RKO (cell line): ENCODE measurements around the gene ST8SIA5.

Experiments used
- DNase-seq: peaks from one replicate; pipeline ENCODE4 v3.0.0-alpha.2; 2016; ENCODE audit warnings: low spot score

ST8SIA5 gene

DNA sequence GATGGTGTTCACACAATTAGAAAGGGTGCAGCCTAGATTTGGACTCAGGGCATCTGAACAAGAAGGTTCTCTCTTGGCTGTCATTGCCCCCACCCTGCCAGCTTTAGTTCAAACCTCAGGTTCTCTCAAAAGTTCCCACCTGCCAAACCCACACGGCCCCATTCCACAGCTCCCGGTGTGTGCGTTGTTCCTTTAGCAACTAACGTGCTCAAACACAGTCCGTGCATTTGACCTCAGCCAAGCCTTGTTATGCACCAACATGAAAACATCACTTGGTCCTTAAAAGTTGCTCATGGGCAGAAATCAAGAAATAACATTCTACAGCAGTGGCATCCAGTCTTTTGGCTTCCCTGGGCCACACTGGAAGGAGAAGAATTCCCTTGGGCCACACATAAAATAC lies 131.8 kb downstream of the ST8SIA5 start:
- DNase-seq, result no peak

- DNase-seq, result no peak
Measured at GRCh38 chr18:46624127-46624526, 132.7 kb downstream of the ST8SIA5 start.

DNA sequence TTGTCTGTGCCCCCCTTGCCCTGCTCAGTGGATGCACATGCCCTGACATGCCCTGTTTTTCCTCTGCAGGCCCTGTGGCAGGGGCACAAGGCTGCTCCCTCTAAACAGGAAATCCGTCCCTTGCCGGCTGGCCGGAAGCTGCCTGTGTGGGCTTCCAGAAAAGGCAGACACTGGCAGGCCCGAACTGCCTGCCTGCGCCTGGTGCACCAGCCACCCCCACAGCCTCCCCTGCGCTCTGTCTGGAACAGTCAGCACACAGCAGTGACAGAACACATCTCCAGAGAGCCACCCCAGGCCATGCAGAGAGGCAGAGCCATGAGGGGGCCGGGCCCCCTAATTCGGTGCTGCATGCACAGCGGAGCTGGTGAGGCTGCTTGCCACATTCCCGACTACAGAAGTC lies 133.3 kb downstream of the ST8SIA5 start:
- no peak for DNase-seq

DNA sequence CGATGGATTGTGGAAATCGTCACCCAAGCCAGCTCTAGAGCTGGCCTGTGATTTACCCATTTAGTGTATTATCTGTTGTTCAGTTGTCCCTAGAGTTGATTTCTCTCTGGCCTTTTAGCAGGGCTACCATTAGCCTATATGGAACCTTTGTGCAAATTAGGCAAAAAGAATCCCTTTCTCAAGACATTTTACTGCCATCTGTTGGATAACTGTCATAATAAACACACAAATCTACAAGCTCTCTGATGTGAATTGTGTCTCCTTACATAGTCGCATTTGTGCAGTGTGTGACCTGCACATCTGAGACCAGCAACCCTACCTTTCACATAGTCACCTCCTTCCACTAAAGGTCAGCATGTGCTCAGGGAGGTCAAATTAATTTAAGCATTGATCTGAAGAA lies 133.9 kb downstream of the ST8SIA5 start:
- peak; percentile 12 for DNase-seq

GRCh38 chr18:46622451-46622850 lies 134.4 kb downstream of the ST8SIA5 start:
- no peak for DNase-seq

GRCh38 chr18:46621871-46622270 lies 135.0 kb downstream of the ST8SIA5 start:
- DNase-seq, result no peak

DNA sequence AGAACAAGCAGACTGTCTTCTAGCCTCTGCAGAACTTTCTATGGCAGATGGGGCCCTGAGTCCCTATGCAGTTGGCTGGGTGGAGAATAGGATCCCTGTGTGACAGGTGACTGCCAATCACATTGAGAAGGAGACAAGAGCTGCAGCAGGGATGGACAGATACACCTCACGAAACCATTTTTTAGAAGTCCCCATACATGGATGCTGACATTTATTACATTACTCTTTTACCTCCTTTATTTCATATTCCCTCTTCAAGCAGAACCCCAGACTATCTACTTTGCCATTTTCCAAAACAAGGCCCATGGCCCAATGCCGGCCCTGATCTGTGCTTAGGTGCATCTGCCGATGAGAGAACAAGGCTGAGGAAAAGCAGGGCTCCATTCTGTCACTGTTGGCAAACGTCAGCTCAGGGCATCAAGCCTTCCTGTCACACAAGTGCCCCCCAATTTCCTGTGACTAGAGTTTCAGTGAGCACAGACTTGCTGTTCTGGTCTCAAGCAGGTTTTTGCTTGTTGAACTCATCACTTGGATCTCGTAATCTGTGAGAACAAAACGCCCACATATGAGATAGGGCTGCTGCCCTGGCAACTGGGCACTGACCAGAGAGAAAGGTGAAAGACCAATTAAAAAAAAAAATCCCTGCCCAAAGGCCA lies 135.6 kb downstream of the ST8SIA5 start:
- no peak for DNase-seq

GRCh38 chr18:46619559-46619958 lies 137.3 kb downstream of the ST8SIA5 start:
- DNase-seq, result no peak
